Spleen (tissue), 7 donors: Measurements from ENCODE around the gene HSPB2.

ENCODE experiments used
- POLR2A ChIP-seq, 3 donors: fragments of 450-650 bp; IDR thresholded peaks; one replicate each; pipeline ENCODE4 v1.5.1; 2017; ENCODE audit warnings: antibody characterized with exemption in 3 of 3, mild to moderate bottlenecking in 1 of 3
- TF ChIP-seq, protein P1 (sequence below), 11 experiments: fragments of 200-600 bp in 7 of 11; fragments of 450-650 bp in 4 of 11; sonication (generic) in 4 of 11; IDR thresholded peaks in 8 of 11; conservative IDR thresholded peaks in 3 of 11; 1 replicate in 7 of 11; 2 replicates in 4 of 11; pipeline versions ENCODE4 v1.4.0 to v1.8.0; 2016 to 2021; ENCODE audit warnings: antibody characterized with exemption in 11 of 11, inconsistent platforms in 4 of 11, mild to moderate bottlenecking in 1 of 11
- donor health status: DM: no; HTN: no; CAD: no; lungs with moderate emphysema.
- donor health status: DM: no; HTN: no; CAD: no.
- donor health status: DM: no; HTN: no; CAD: no.

DNA sequence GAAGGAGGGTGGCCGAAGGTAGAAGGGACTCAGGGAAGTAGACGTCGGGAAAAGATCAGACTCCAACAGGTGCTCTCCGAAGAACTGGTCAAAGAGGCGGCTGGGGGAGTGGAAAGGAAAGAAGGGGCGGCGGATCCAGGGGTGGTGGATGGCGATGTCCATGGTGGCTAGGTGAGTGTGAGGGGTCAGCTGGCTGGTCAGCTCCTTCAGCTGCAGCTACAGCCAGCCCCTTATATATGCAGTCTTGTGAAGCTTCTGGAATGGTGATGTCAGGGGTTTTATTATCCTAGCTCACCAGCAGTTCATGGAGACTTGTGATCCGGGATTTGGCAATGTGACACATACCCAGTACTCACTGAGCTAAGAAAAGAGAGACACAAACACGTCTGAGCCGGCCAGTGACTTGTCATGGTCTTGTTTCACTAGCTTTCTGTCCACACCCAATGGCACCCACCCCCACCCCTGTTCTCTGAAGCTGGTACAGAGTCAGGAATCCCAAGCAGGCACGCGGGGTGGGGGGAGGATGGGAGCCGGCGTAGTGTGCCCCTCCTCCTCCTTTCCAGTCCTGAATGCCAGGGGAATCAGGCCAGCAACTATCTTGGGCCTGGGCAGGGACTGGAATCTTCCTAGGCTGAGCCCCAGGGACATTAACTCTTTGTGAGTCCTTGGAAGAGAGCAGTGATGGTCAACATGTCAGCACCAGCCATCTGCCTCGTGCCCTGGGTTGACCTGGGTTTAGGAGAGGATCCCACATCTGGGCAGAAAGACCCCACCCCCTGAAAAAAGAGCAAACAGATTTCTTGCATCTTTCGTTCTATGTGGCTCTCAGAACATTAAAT, 752 bp upstream of the HSPB2 start, which contains the start of gene CRYAB:
- TF ChIP-seq POLR2A (IDR thresholded peaks at IDR 0.05): no peak
- TF ChIP-seq, protein P1, sequence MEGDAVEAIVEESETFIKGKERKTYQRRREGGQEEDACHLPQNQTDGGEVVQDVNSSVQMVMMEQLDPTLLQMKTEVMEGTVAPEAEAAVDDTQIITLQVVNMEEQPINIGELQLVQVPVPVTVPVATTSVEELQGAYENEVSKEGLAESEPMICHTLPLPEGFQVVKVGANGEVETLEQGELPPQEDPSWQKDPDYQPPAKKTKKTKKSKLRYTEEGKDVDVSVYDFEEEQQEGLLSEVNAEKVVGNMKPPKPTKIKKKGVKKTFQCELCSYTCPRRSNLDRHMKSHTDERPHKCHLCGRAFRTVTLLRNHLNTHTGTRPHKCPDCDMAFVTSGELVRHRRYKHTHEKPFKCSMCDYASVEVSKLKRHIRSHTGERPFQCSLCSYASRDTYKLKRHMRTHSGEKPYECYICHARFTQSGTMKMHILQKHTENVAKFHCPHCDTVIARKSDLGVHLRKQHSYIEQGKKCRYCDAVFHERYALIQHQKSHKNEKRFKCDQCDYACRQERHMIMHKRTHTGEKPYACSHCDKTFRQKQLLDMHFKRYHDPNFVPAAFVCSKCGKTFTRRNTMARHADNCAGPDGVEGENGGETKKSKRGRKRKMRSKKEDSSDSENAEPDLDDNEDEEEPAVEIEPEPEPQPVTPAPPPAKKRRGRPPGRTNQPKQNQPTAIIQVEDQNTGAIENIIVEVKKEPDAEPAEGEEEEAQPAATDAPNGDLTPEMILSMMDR (IDR thresholded peaks at IDR 0.05 in 8 of 11, conservative IDR thresholded peaks at IDR 0.05 in 3 of 11): no peak
